NT2/D1 (cell line): ENCODE measurements around the gene PPP1R2B.

Experiments used
- SUZ12 ChIP-seq: IDR thresholded peaks from 2 replicates; pipeline ENCODE4 v1.6.1; 2011; ENCODE audit not compliant: insufficient read length, insufficient read depth; ENCODE audit errors: extremely low read depth
- YY1 ChIP-seq: IDR thresholded peaks from 2 replicates; pipeline ENCODE4 v1.6.1; 2011; ENCODE audit not compliant: insufficient read length, insufficient read depth

- no peak for TF ChIP-seq YY1
- no peak for TF ChIP-seq SUZ12
Measured at GRCh38 chr5:156870498-156870839, 20.4 kb downstream of the PPP1R2B start.
